IMR-90 (cell line): ENCODE data around the gene RIC8A. TPM values are rescaled to one million over a fixed set of nuclear protein-coding genes. Genes with fewer than 3 reads are reported as not detected.

Experiments used
- ATAC-seq: fragments of 200-7000 bp; cut with Tn5 transposase; 2 replicates; pipeline ENCODE4 v1.9.1; 2020; ENCODE audit warnings: low read depth, mild to moderate bottlenecking, moderate library complexity
- BruUV-seq: library from RNA; stranded (reverse); fragments of 400-500 nt; replicated peaks from 2 replicates; lab custom pipeline; 2021; lab: Mats Ljungman, UMichigan
- CTCF ChIA-PET: fragments of 300-600 bp; formaldehyde crosslinking; extraction: SDS; loops from one replicate; lab custom pipeline; 2021; ENCODE audit warnings: antibody characterized with exemption; lab: Yijun Ruan, JAX
- POLR2A ChIA-PET: fragments of 300-600 bp; sonication (Branson Sonifier 250); formaldehyde crosslinking; loops from one replicate; lab custom pipeline; 2022; ENCODE audit warnings: antibody characterized with exemption; ENCODE audit not compliant: unreplicated experiment; lab: Charles Lee
- DNase-seq: peaks from one replicate; pipeline ENCODE4 v3.0.0; 2013
- H2AFZ ChIP-seq: replicated peaks from 2 replicates; pipeline ENCODE3; 2013; ENCODE audit warnings: low read length, mild to moderate bottlenecking; ENCODE audit not compliant: poor library complexity
- H2AK5ac ChIP-seq: 2 replicates; pipeline ENCODE4 v1.6.1; 2013; ENCODE audit warnings: low read depth, low read length, inconsistent platforms
- H2AK9ac ChIP-seq: replicated peaks from 2 replicates; pipeline ENCODE3; 2013; ENCODE audit warnings: mild to moderate bottlenecking, low read depth, low read length, moderate library complexity; ENCODE audit not compliant: poor library complexity
- H2BK120ac ChIP-seq: 2 replicates; pipeline ENCODE4 v1.6.1; 2013; ENCODE audit warnings: low read depth, low read length, inconsistent platforms
- H2BK15ac ChIP-seq: 3 replicates; pipeline ENCODE4 v1.6.1; 2013; ENCODE audit warnings: low read depth, low read length, inconsistent platforms
- H2BK20ac ChIP-seq: 2 replicates; pipeline ENCODE4 v1.6.1; 2013; ENCODE audit warnings: low read depth, mild to moderate bottlenecking, inconsistent platforms, low read length, moderate library complexity
- H2BK5ac ChIP-seq: 2 replicates; pipeline ENCODE4 v1.6.1; 2013; ENCODE audit warnings: mild to moderate bottlenecking, low read depth, low read length, inconsistent platforms; ENCODE audit not compliant: poor library complexity, severe bottlenecking
- H3K14ac ChIP-seq: replicated peaks from 2 replicates; pipeline ENCODE4 v1.6.1; 2013; ENCODE audit warnings: low read depth, low read length, inconsistent platforms
- H3K18ac ChIP-seq: 2 replicates; pipeline ENCODE4 v1.6.1; 2013; ENCODE audit warnings: low read depth, low read length, control low read depth
- H3K23ac ChIP-seq: 2 replicates; pipeline ENCODE4 v1.6.1; 2013; ENCODE audit warnings: low read depth, low read length, inconsistent platforms
- H3K27ac ChIP-seq: 2 replicates; pipeline ENCODE4 v1.5.1; 2013; ENCODE audit warnings: mild to moderate bottlenecking, control low read depth, low read length; ENCODE audit not compliant: insufficient read depth
- H3K27me3 ChIP-seq: 2 replicates; pipeline ENCODE4 v1.6.1; 2013; ENCODE audit warnings: low read length; ENCODE audit not compliant: control insufficient read depth, insufficient read depth
- H3K36me3 ChIP-seq: 2 replicates; pipeline ENCODE4 v1.6.1; 2013; ENCODE audit warnings: low read length, mixed read lengths; ENCODE audit not compliant: control insufficient read depth, insufficient read depth
- H3K4ac ChIP-seq: 2 replicates; pipeline ENCODE4 v1.6.1; 2013; ENCODE audit warnings: low read depth, low read length, inconsistent platforms
- H3K4me1 ChIP-seq: 2 replicates; pipeline ENCODE4 v1.6.1; 2013; ENCODE audit warnings: low read length, mixed read lengths; ENCODE audit not compliant: control insufficient read depth, insufficient read depth
- H3K4me2 ChIP-seq: 2 replicates; pipeline ENCODE4 v1.6.1; 2013; ENCODE audit warnings: low read depth, mild to moderate bottlenecking, control low read depth, low read length, moderate library complexity
- H3K4me3 ChIP-seq: 2 replicates; pipeline ENCODE4 v1.5.1; 2013; ENCODE audit warnings: low read depth, mild to moderate bottlenecking, control low read depth, low read length, moderate library complexity; ENCODE audit not compliant: insufficient read depth
- H3K56ac ChIP-seq: 2 replicates; pipeline ENCODE4 v1.6.1; 2013; ENCODE audit warnings: low read length, inconsistent platforms; ENCODE audit not compliant: insufficient read depth; ENCODE audit errors: extremely low read depth
- H3K79me1 ChIP-seq, 2 experiments: 2 replicates each; pipeline ENCODE4 v1.6.1; 2013; ENCODE audit warnings: low read length in 2 of 2, inconsistent platforms in 1 of 2, low read depth in 1 of 2
- H3K9ac ChIP-seq: 2 replicates; pipeline ENCODE4 v1.6.1; 2013; ENCODE audit warnings: low read depth, low read length, control low read depth
- H3K9me1 ChIP-seq: 2 replicates; pipeline ENCODE4 v1.6.1; 2013; ENCODE audit warnings: low read length, inconsistent platforms; ENCODE audit not compliant: insufficient read depth
- H3K9me3 ChIP-seq: 2 replicates; pipeline ENCODE4 v1.6.1; 2013; ENCODE audit warnings: low read length; ENCODE audit not compliant: control insufficient read depth, insufficient read depth
- H4K20me1 ChIP-seq: 2 replicates; pipeline ENCODE4 v1.6.1; 2013; ENCODE audit warnings: low read length, inconsistent platforms; ENCODE audit not compliant: insufficient read depth
- H4K5ac ChIP-seq: 2 replicates; pipeline ENCODE4 v1.6.1; 2013; ENCODE audit warnings: mild to moderate bottlenecking, low read depth, low read length, control low read depth
- H4K8ac ChIP-seq, 2 experiments: 2 replicates each; pipeline ENCODE4 v1.6.1; 2013; ENCODE audit warnings: low read depth in 2 of 2, low read length in 2 of 2, control low read depth in 1 of 2, inconsistent platforms in 1 of 2
- H4K91ac ChIP-seq: 2 replicates; pipeline ENCODE4 v1.6.1; 2013; ENCODE audit warnings: low read depth, low read length, inconsistent platforms; ENCODE audit not compliant: insufficient read depth
- FOS ChIP-seq: fragments of 150-350 bp; IDR thresholded peaks from 2 replicates; pipeline ENCODE4 v1.6.1; 2016; ENCODE audit warnings: low read depth, low read length
- MAZ ChIP-seq: IDR thresholded peaks from 2 replicates; pipeline ENCODE4 v1.6.1; 2012; ENCODE audit warnings: low read depth, mild to moderate bottlenecking, low read length, improper control_type of control experiment, moderate library complexity, borderline replicate concordance
- RCOR1 ChIP-seq: IDR thresholded peaks from 2 replicates; pipeline ENCODE4 v1.6.1; 2012; ENCODE audit warnings: mild to moderate bottlenecking, low read length, improper control_type of control experiment; ENCODE audit not compliant: insufficient replicate concordance
- WGBS, 2 experiments: methylation state at CpG; one replicate each; pipeline versions ENCODE4 v1.1.5 to v1.1.7; 2013; ENCODE audit warnings: missing lambda C conversion rate in 2 of 2; ENCODE audit not compliant: insufficient read length in 1 of 2; ENCODE audit errors: extremely low coverage in 2 of 2; 5-methylcytosine and 5-hydroxymethylcytosine counted together
- dilution Hi-C: fragments of 300-500 bp; cut with HindIII; formaldehyde crosslinking; loops from one replicate; pipeline ENCODE4 v1.14.3; 2018; ENCODE audit warnings: low sequenced_read_pairs; ENCODE audit not compliant: unreplicated experiment
- in situ Hi-C: fragments of 300-500 bp; cut with MboI; formaldehyde crosslinking; loops from 3 replicates; pipeline ENCODE4 v1.14.3; 2019; ENCODE audit warnings: low sequenced_read_pairs, inconsistent platforms, mixed read lengths
- intact Hi-C: fragments of 100-400 bp; cut with micrococcal nuclease; formaldehyde crosslinking; loops from 2 replicates; pipeline ENCODE4 v1.10.0; 2022
- polyA plus RNA-seq, 3 experiments: library from polyadenylated mRNA; depleted of rRNA; stranded (reverse); fragments of >200 nt; gene quantifications; 2 replicates each; pipeline ENCODE4 v1.2.3, GENCODE V29; 2012; ENCODE audit warnings: low replicate concordance in 1 of 3
- total RNA-seq: library from RNA; depleted of rRNA; stranded (reverse); fragments of >200 nt; gene quantifications from 2 replicates; pipeline ENCODE4 v1.2.3, GENCODE V29; 2012; rRNA removed
- TF ChIP-seq, protein P1 (sequence below): fragments of 150-350 bp; IDR thresholded peaks from 2 replicates; pipeline ENCODE4 v1.6.1; 2017; ENCODE audit warnings: mild to moderate bottlenecking, antibody characterized with exemption, low read length, low read depth
- TF ChIP-seq, protein P2 (sequence below): fragments of 150-350 bp; IDR thresholded peaks from 2 replicates; pipeline ENCODE4 v1.6.1; 2016; ENCODE audit warnings: low read depth, mild to moderate bottlenecking, low read length, moderate library complexity, borderline replicate concordance

RIC8A gene
- total and polyA plus RNA-seq, 2 of the 4 experiments (the other 2 are of a cell fraction), result 129 to 188 TPM

DNA sequence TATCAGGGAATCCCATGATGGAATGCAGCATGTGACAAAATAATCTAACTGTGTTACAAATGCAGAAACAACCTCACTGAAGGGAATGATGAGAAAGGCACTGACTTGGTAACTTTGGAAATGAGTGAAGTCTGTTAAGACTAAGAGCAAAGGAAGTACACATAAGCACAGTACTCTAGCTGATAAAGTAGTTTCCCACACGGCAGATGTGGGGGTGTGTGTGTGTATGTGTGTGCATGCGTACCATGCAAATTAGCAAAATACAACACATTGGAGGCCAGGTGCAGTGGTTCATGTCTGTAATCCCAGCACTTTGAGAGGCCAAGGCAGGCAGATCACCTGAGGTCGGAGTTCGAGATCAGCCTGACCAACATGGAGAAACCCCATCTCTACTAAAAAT, 54.1 kb downstream of the RIC8A start:
- Histone ChIP-seq H3K4me2 (no peak overlapping the region), H2BK5ac (no peak overlapping the region), H4K20me1 (no peaks in the 10 kb centered on the region), H2BK15ac (no peak overlapping the region), H4K91ac (no peak overlapping the region), H2BK120ac (no peak overlapping the region), H2AK5ac (no peak overlapping the region), H3K9me3 (no peaks in the 10 kb centered on the region), H3K9ac (no peak overlapping the region), H3K36me3 (no peaks in the 10 kb centered on the region), H3K27me3 (peaks cover 10% of the 10 kb centered on the region), H3K79me1 (no peaks in the 10 kb centered on the region), H3K18ac (no peak overlapping the region), H2BK20ac (no peak overlapping the region), H3K23ac (no peak overlapping the region), H4K5ac (no peak overlapping the region), H3K4me1 (no peaks in the 10 kb centered on the region), H3K14ac (no peak overlapping the region), H3K27ac (no peak overlapping the region), H2AFZ (no peak overlapping the region), H3K4ac (no peak overlapping the region), H3K4me3 (no peak overlapping the region), H3K56ac (no peak overlapping the region), H3K9me1 (no peaks in the 10 kb centered on the region; the same call in 1 of the 2 replicates), H2AK9ac (no peak overlapping the region), H4K8ac (no peak overlapping the region)
- DNase-seq (no peak), ATAC-seq (no peak)
- ChIA-PET CTCF (interaction anchor here (1.8 kb wide), 1 partner anchor 11 kb away, joined by 8 read pairs; no protein-coding TSS in a partner anchor), POLR2A (no interaction called here)
- no peak for TF ChIP-seq RCOR1
- no peak for TF ChIP-seq FOS
- TF ChIP-seq, protein P1, sequence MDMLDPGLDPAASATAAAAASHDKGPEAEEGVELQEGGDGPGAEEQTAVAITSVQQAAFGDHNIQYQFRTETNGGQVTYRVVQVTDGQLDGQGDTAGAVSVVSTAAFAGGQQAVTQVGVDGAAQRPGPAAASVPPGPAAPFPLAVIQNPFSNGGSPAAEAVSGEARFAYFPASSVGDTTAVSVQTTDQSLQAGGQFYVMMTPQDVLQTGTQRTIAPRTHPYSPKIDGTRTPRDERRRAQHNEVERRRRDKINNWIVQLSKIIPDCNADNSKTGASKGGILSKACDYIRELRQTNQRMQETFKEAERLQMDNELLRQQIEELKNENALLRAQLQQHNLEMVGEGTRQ, result no peak
- TF ChIP-seq MAZ, result no peak
- TF ChIP-seq, protein P2, sequence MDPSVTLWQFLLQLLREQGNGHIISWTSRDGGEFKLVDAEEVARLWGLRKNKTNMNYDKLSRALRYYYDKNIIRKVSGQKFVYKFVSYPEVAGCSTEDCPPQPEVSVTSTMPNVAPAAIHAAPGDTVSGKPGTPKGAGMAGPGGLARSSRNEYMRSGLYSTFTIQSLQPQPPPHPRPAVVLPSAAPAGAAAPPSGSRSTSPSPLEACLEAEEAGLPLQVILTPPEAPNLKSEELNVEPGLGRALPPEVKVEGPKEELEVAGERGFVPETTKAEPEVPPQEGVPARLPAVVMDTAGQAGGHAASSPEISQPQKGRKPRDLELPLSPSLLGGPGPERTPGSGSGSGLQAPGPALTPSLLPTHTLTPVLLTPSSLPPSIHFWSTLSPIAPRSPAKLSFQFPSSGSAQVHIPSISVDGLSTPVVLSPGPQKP, result no peak
- WGBS, 2 experiments, result no CpG with 5 or more reads among the region's 4 CpGs
- dilution Hi-C loops, result no loop called here
- intact Hi-C loops, result no loop called here
- BruUV-seq, result no TSS peak
- in situ Hi-C loops, result no loop called here

Other genes starting within 250 kb of the RIC8A start
- gene SCGB1C1, start 14.6 kb upstream of the RIC8A start, total RNA-seq, result not detected in 2 replicates
- gene SCGB1C1, start 14.6 kb upstream of the RIC8A start, polyA plus RNA-seq (2012; rRNA removed), result not detected in 2 replicates
- 10.0 and 10.8 TPM in 2 replicates for gene BET1L, start 309 bp upstream of the RIC8A start, total RNA-seq
- 82.8 and 90.7 TPM in 2 replicates for gene BET1L, start 309 bp upstream of the RIC8A start, polyA plus RNA-seq (2012; rRNA removed)
- gene SIRT3, start 28.6 kb downstream of the RIC8A start, total RNA-seq, result 4.4 and 5.4 TPM in 2 replicates
- gene SIRT3, start 28.6 kb downstream of the RIC8A start, polyA plus RNA-seq (2012; rRNA removed), result 14.9 and 18.6 TPM in 2 replicates
- gene PSMD13, start 29.3 kb downstream of the RIC8A start, total RNA-seq, result 217 and 232 TPM in 2 replicates
- 177 and 185 TPM in 2 replicates for gene PSMD13, start 29.3 kb downstream of the RIC8A start, polyA plus RNA-seq (2012; rRNA removed)
- not detected in 2 replicates for gene NLRP6, start 70.7 kb downstream of the RIC8A start, total RNA-seq
- not detected in 2 replicates for gene NLRP6, start 70.7 kb downstream of the RIC8A start, polyA plus RNA-seq (2012; rRNA removed)
- gene PGGHG, start 81.4 kb downstream of the RIC8A start, total RNA-seq, result 1.4 and 1.8 TPM in 2 replicates
- 16.2 and 17.0 TPM in 2 replicates for gene PGGHG, start 81.4 kb downstream of the RIC8A start, polyA plus RNA-seq (2012; rRNA removed)
- gene IFITM5, start 91.8 kb downstream of the RIC8A start, total RNA-seq, result not detected in 2 replicates
- not detected in 2 replicates for gene IFITM5, start 91.8 kb downstream of the RIC8A start, polyA plus RNA-seq (2012; rRNA removed)
- 26.4 and 31.2 TPM in 2 replicates for gene IFITM2, start 100.1 kb downstream of the RIC8A start, total RNA-seq
- gene IFITM2, start 100.1 kb downstream of the RIC8A start, polyA plus RNA-seq (2012; rRNA removed), result 564 and 600 TPM in 2 replicates
- 14.4 and 24.2 TPM in 2 replicates for gene IFITM1, start 106.3 kb downstream of the RIC8A start, total RNA-seq
- gene IFITM1, start 106.3 kb downstream of the RIC8A start, polyA plus RNA-seq (2012; rRNA removed), result 67.5 and 68.9 TPM in 2 replicates
- 40.9 and 52.5 TPM in 2 replicates for gene IFITM3, start 113.2 kb downstream of the RIC8A start, total RNA-seq
- gene IFITM3, start 113.2 kb downstream of the RIC8A start, polyA plus RNA-seq (2012; rRNA removed), result 906 and 1,008 TPM in 2 replicates
- gene B4GALNT4, start 161.8 kb downstream of the RIC8A start, total RNA-seq, result 5.2 and 6.1 TPM in 2 replicates
- gene B4GALNT4, start 161.8 kb downstream of the RIC8A start, polyA plus RNA-seq (2012; rRNA removed), result 38.6 and 45.4 TPM in 2 replicates
- gene PKP3, start 186.5 kb downstream of the RIC8A start, total RNA-seq, result 1.4 and 2.2 TPM in 2 replicates
- 1.5 and 2.6 TPM in 2 replicates for gene PKP3, start 186.5 kb downstream of the RIC8A start, polyA plus RNA-seq (2012; rRNA removed)
- 9.4 and 10.9 TPM in 2 replicates for gene SIGIRR, start 207.3 kb downstream of the RIC8A start, total RNA-seq
- gene SIGIRR, start 207.3 kb downstream of the RIC8A start, polyA plus RNA-seq (2012; rRNA removed), result 27.6 and 33.8 TPM in 2 replicates
- not detected in 2 replicates for gene ANO9, start 234.3 kb downstream of the RIC8A start, total RNA-seq
- not detected in 2 replicates for gene ANO9, start 234.3 kb downstream of the RIC8A start, polyA plus RNA-seq (2012; rRNA removed)
- gene PTDSS2, start 242.6 kb downstream of the RIC8A start, total RNA-seq, result 21.4 and 23.5 TPM in 2 replicates
- 26.6 and 29.8 TPM in 2 replicates for gene PTDSS2, start 242.6 kb downstream of the RIC8A start, polyA plus RNA-seq (2012; rRNA removed)